Mesothelial cell of epicardium (in vitro differentiated cells): Measurements from ENCODE around the gene DNAJB6. TPM values are rescaled to one million over a fixed set of nuclear protein-coding genes. Genes with fewer than 3 reads are reported as not detected.

Experiments
- DNase-seq, 2 experiments: peaks; one replicate each; pipeline ENCODE4 v3.0.0; 2021; ENCODE audit warnings: low spot score in 2 of 2; ENCODE audit not compliant: unreplicated experiment in 2 of 2
- H3K27ac Mint-ChIP-seq: 2 replicates; pipeline ENCODE4 v1.8.0; 2021; ENCODE audit warnings: mixed read lengths
- H3K27me3 Mint-ChIP-seq: 2 replicates; pipeline ENCODE4 v1.8.0; 2021; ENCODE audit warnings: low read depth, mixed read lengths
- H3K36me3 Mint-ChIP-seq: 2 replicates; pipeline ENCODE4 v1.8.0; 2021; ENCODE audit warnings: mixed read lengths
- H3K4me1 Mint-ChIP-seq: 2 replicates; pipeline ENCODE4 v1.8.0; 2021; ENCODE audit warnings: mixed read lengths
- H3K4me3 Mint-ChIP-seq: 2 replicates; pipeline ENCODE4 v1.8.0; 2021; ENCODE audit warnings: mild to moderate bottlenecking, moderate library complexity, mixed read lengths
- H3K9me3 Mint-ChIP-seq: 2 replicates; pipeline ENCODE4 v1.8.0; 2021; ENCODE audit warnings: mixed read lengths
- CTCF ChIP-seq: fragments of 200-600 bp; sonication (generic); IDR thresholded peaks from one replicate; pipeline ENCODE4 v1.5.0; 2021; ENCODE audit warnings: antibody characterized with exemption; ENCODE audit not compliant: unreplicated experiment
- total RNA-seq: library from RNA; stranded (reverse); gene quantifications from 3 replicates; pipeline ENCODE4 v1.2.1, GENCODE V29; 2021

Gene DNAJB6
- total RNA-seq, 1 donor from 2014 or later: 115 TPM

GRCh38 chr7:157459966-157460365 is 123.2 kb downstream of the DNAJB6 start:
- Mint-ChIP-seq H3K27ac (no peak overlapping the region), H3K4me1 (peaks cover 3% of the 10 kb centered on the region), H3K36me3 (no peaks in the 10 kb centered on the region), H3K9me3 (no peaks in the 10 kb centered on the region), H3K27me3 (peaks cover 22% of the 10 kb centered on the region), H3K4me3 (no peak overlapping the region)
- no peak for DNase-seq
- TF ChIP-seq CTCF: no peak

GRCh38 chr7:157460721-157461120 is 123.9 kb downstream of the DNAJB6 start:
- TF ChIP-seq CTCF: no peak
- Mint-ChIP-seq H3K27ac (no peak overlapping the region), H3K9me3 (no peaks in the 10 kb centered on the region), H3K36me3 (no peaks in the 10 kb centered on the region), H3K4me1 (peaks cover 3% of the 10 kb centered on the region), H3K4me3 (no peak overlapping the region), H3K27me3 (peaks cover 28% of the 10 kb centered on the region)
- no peak for DNase-seq

- no peak for TF ChIP-seq CTCF
- Mint-ChIP-seq H3K27ac (no peak overlapping the region), H3K27me3 (peaks cover 37% of the 10 kb centered on the region), H3K4me1 (peaks cover 3% of the 10 kb centered on the region), H3K4me3 (no peak overlapping the region), H3K9me3 (no peaks in the 10 kb centered on the region), H3K36me3 (no peaks in the 10 kb centered on the region)
- DNase-seq: no peak
Observed at GRCh38 chr7:157461573-157462418, 125.0 kb downstream of the DNAJB6 start.

GRCh38 chr7:157462419-157462771 is 125.6 kb downstream of the DNAJB6 start:
- no peak for TF ChIP-seq CTCF
- Mint-ChIP-seq H3K27ac (no peak overlapping the region), H3K27me3 (peaks cover 37% of the 10 kb centered on the region), H3K4me1 (peaks cover 3% of the 10 kb centered on the region), H3K4me3 (no peak overlapping the region), H3K36me3 (no peaks in the 10 kb centered on the region), H3K9me3 (no peaks in the 10 kb centered on the region)
- no peak for DNase-seq

GRCh38 chr7:157462840-157463239 is 126.0 kb downstream of the DNAJB6 start:
- Mint-ChIP-seq H3K27ac (no peak overlapping the region), H3K36me3 (no peaks in the 10 kb centered on the region), H3K4me1 (peaks cover 3% of the 10 kb centered on the region), H3K27me3 (peaks cover 35% of the 10 kb centered on the region), H3K9me3 (no peaks in the 10 kb centered on the region), H3K4me3 (no peak overlapping the region)
- DNase-seq: no peak
- no peak for TF ChIP-seq CTCF
